ENCODE results near the gene KSR2.
"Not testable (repeated sequence)": the region's sequence is repeated elsewhere in the genome, so short reads cannot be mapped to it uniquely, and the experiment has no call there.

Gene KSR2

DNA sequence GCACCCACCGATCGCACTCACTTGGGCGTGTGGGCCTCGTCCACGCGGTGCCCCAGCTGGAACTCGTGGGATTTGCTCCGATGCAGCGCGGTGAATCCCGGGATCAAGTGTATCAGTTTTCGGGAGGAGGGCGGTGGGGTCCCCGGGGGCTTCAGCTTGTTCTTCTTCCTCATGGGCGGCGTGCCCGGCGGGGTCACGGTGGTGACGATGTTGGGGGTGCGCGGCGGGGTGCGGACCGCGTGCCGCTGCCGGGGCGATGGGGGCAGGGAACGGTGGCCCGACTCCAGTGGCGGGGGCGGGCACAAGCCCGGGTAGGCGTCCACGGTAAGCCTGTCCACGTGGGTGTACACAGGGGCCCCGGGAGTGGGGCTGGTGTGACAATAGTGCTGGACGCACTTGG lies 207.8 kb downstream of the KSR2 start:
- Histone ChIP-seq H3K9ac (ENCODE audit: insufficient read length, low read depth) (no peak overlapping the region), H3K36me3 (ENCODE audit: insufficient read depth, insufficient read length, low read length) (no peaks in the 10 kb centered on the region), H3K4me1 (ENCODE audit: insufficient read depth, insufficient read length) (no peaks in the 10 kb centered on the region), H3K4me3 (ENCODE audit: insufficient read length, low read depth) (no peak overlapping the region), H3K9me3 (ENCODE audit: insufficient read depth, low read length) (peaks cover 3% of the 10 kb centered on the region; the same call in 1 of the 2 replicates), H3K27me3 (ENCODE audit: insufficient read depth, insufficient read length) (no peaks in the 10 kb centered on the region)
- TF ChIP-seq SUZ12 (IDR thresholded peaks at IDR 0.05; ENCODE audit: extremely low read depth, insufficient read depth, insufficient read length) (no peak), YY1 (IDR thresholded peaks at IDR 0.05; ENCODE audit: insufficient read depth, insufficient read length) (no peak), ZNF274 (IDR thresholded peaks at IDR 0.05; ENCODE audit: low read depth, low read length) (no peak)
- DNase-seq (ENCODE audit: low read depth, low spot score), result no peak

DNA sequence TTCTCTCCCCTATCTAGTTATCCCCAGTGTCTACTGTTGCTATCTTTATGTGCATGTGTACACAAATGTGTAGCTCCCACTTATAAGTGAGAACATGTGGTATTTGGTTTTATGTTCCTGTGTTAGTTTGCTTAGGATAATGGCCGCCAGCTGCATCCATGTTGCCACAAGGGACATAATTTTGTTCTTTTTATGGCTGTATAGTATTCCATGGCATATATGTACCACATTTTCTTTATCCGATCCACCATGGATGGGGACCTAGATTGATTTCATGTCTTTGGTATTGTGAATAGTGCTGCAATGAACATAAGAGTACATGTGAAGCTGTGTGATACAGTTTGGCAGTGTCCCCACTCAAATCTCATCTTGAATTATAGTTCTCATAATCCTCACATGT lies 218.1 kb downstream of the KSR2 start:
- DNase-seq (ENCODE audit: low read depth, low spot score), result no peak
- H3K27me3 ChIP-seq (ENCODE audit: insufficient read depth, insufficient read length), result no peaks in the 10 kb centered on the region
- H3K9me3 ChIP-seq (ENCODE audit: insufficient read depth, low read length), result no peaks in the 10 kb centered on the region
- H3K9ac ChIP-seq (ENCODE audit: insufficient read length, low read depth), result no peak overlapping the region
- no peak overlapping the region for H3K4me3 ChIP-seq (ENCODE audit: insufficient read length, low read depth)
- TF ChIP-seq SUZ12 (IDR thresholded peaks at IDR 0.05; ENCODE audit: extremely low read depth, insufficient read depth, insufficient read length) (no peak), YY1 (IDR thresholded peaks at IDR 0.05; ENCODE audit: insufficient read depth, insufficient read length) (no peak), ZNF274 (IDR thresholded peaks at IDR 0.05; ENCODE audit: low read depth, low read length) (no peak)
- no peaks in the 10 kb centered on the region for H3K4me1 ChIP-seq (ENCODE audit: insufficient read depth, insufficient read length)
- no peaks in the 10 kb centered on the region for H3K36me3 ChIP-seq (ENCODE audit: insufficient read depth, insufficient read length, low read length)

DNA sequence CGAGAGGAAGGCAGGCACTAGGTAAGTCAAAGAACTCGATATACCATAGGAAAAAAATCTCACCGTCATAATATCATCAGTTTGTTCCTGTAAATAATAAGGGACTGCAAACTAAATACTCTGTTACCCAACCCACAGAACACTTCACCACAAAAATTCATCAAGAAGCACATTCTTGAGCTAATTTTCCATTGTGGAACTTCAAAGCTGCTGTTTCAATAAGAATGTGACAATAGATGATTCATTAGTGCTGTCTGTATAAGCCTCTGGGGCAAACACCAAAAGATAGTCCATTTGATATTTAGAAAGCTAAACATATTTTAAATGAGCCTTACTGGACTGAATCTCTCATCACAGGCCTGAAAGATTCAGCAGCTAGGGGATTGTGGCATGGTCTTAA lies 219.4 kb downstream of the KSR2 start:
- no peaks in the 10 kb centered on the region for H3K36me3 ChIP-seq (ENCODE audit: insufficient read depth, insufficient read length, low read length)
- no peaks in the 10 kb centered on the region for H3K4me1 ChIP-seq (ENCODE audit: insufficient read depth, insufficient read length)
- TF ChIP-seq SUZ12 (IDR thresholded peaks at IDR 0.05; ENCODE audit: extremely low read depth, insufficient read depth, insufficient read length), result no peak
- no peak for TF ChIP-seq YY1 (IDR thresholded peaks at IDR 0.05; ENCODE audit: insufficient read depth, insufficient read length)
- no peak for TF ChIP-seq ZNF274 (IDR thresholded peaks at IDR 0.05; ENCODE audit: low read depth, low read length)
- H3K4me3 ChIP-seq (ENCODE audit: insufficient read length, low read depth), result no peak overlapping the region
- H3K9me3 ChIP-seq (ENCODE audit: insufficient read depth, low read length), result no peaks in the 10 kb centered on the region
- no peak for DNase-seq (ENCODE audit: low read depth, low spot score)
- H3K27me3 ChIP-seq (ENCODE audit: insufficient read depth, insufficient read length), result no peaks in the 10 kb centered on the region
- H3K9ac ChIP-seq (ENCODE audit: insufficient read length, low read depth), result no peak overlapping the region

DNA sequence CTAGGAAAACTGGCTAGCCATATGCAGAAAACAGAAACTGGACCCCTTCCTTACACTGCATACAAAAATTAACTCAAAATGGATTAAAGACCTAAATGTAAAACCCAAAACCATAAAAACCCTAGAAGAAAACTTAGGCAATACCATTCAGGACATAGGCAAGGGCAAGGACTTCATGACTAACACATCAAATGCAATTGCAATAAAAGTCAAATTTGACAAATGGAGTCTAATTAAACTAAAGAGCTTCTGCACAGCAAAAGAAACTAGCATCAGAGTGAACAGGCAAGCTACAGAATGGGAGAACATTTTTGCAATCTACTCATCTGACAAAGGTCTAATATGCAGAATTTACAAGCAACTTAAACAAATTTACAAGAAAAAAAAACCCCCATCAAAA lies 222.4 kb downstream of the KSR2 start:
- not testable (repeated sequence) for H3K4me3 ChIP-seq (ENCODE audit: insufficient read length, low read depth); H3K9me3 ChIP-seq (ENCODE audit: insufficient read depth, low read length); H3K9ac ChIP-seq (ENCODE audit: insufficient read length, low read depth); H3K36me3 ChIP-seq (ENCODE audit: insufficient read depth, insufficient read length, low read length); H3K4me1 ChIP-seq (ENCODE audit: insufficient read depth, insufficient read length); H3K27me3 ChIP-seq (ENCODE audit: insufficient read depth, insufficient read length); DNase-seq (ENCODE audit: low read depth, low spot score)

DNA sequence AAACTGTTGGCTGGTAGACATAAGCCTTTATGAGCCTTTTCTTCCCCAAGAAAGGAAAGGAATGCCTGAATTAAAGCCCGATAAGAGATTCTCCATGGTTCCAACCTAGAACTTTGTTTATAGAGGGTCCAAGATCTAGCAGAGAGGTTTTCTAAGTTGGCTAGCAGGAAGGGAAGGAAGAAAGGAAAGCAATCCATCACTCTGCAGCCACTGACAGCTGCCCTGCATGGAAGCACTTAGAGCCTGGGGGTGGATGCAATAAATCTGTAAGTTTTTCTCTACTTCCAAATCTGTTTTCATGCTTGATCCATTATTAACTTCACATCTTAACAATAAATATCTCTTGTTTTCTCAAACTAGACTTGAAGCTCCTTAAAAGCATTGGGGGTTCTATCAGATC lies 224.4 kb downstream of the KSR2 start:
- Histone ChIP-seq H3K9ac (ENCODE audit: insufficient read length, low read depth) (no peak overlapping the region), H3K9me3 (ENCODE audit: insufficient read depth, low read length) (no peaks in the 10 kb centered on the region), H3K36me3 (ENCODE audit: insufficient read depth, insufficient read length, low read length) (no peaks in the 10 kb centered on the region), H3K27me3 (ENCODE audit: insufficient read depth, insufficient read length) (no peaks in the 10 kb centered on the region), H3K4me1 (ENCODE audit: insufficient read depth, insufficient read length) (no peaks in the 10 kb centered on the region), H3K4me3 (ENCODE audit: insufficient read length, low read depth) (no peak overlapping the region)
- TF ChIP-seq YY1 (IDR thresholded peaks at IDR 0.05; ENCODE audit: insufficient read depth, insufficient read length) (no peak), SUZ12 (IDR thresholded peaks at IDR 0.05; ENCODE audit: extremely low read depth, insufficient read depth, insufficient read length) (no peak)
- no peak for DNase-seq (ENCODE audit: low read depth, low spot score)

DNA sequence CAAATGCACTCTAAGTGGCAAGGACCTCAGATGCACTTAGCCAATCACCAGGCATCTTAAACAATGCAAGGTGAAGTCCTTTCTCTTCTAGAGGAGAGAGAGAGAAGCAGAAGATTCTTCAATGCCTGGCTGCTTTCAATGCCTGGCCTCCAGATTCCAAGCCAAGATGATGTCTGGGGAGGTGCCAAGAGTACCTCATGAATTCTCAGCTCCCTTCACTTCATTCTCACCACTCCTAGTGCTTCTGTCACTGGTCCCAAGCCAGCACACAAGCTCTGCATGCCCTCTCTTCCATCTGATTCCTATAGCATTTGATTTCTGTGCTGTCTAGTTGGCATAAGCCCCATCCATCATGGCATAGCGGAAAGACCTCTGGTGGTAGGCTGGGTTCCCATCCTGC lies 225.0 kb downstream of the KSR2 start:
- no peaks in the 10 kb centered on the region for H3K4me1 ChIP-seq (ENCODE audit: insufficient read depth, insufficient read length)
- TF ChIP-seq ZNF274 (IDR thresholded peaks at IDR 0.05; ENCODE audit: low read depth, low read length) (no peak), YY1 (IDR thresholded peaks at IDR 0.05; ENCODE audit: insufficient read depth, insufficient read length) (no peak), SUZ12 (IDR thresholded peaks at IDR 0.05; ENCODE audit: extremely low read depth, insufficient read depth, insufficient read length) (no peak)
- DNase-seq (ENCODE audit: low read depth, low spot score), result no peak
- H3K9ac ChIP-seq (ENCODE audit: insufficient read length, low read depth), result no peak overlapping the region
- no peak overlapping the region for H3K4me3 ChIP-seq (ENCODE audit: insufficient read length, low read depth)
- no peaks in the 10 kb centered on the region for H3K9me3 ChIP-seq (ENCODE audit: insufficient read depth, low read length)
- no peaks in the 10 kb centered on the region for H3K36me3 ChIP-seq (ENCODE audit: insufficient read depth, insufficient read length, low read length)
- no peaks in the 10 kb centered on the region for H3K27me3 ChIP-seq (ENCODE audit: insufficient read depth, insufficient read length)

DNA sequence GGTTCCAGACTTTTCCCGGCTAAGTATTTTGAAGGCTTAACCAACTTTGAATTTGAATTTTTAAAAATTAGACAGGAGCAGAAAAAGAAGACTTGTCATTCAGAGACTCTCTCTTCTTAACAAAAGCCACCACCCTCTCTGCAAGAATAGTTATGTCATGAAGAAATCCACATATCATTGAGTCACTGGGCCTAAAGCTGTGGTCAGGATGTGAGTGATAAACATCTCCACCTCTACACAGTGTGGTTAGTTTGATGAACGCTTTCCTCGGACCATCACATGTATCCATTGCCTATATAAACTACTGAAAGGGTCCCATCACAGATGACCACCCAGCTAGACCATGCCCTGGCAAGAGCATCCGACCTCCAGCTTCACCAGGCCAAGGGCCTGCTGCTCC lies 226.1 kb downstream of the KSR2 start:
- H3K27me3 ChIP-seq (ENCODE audit: insufficient read depth, insufficient read length), result no peaks in the 10 kb centered on the region
- TF ChIP-seq ZNF274 (IDR thresholded peaks at IDR 0.05; ENCODE audit: low read depth, low read length), result no peak
- no peak for TF ChIP-seq SUZ12 (IDR thresholded peaks at IDR 0.05; ENCODE audit: extremely low read depth, insufficient read depth, insufficient read length)
- TF ChIP-seq YY1 (IDR thresholded peaks at IDR 0.05; ENCODE audit: insufficient read depth, insufficient read length), result no peak
- H3K9me3 ChIP-seq (ENCODE audit: insufficient read depth, low read length), result no peaks in the 10 kb centered on the region
- no peak overlapping the region for H3K9ac ChIP-seq (ENCODE audit: insufficient read length, low read depth)
- H3K4me1 ChIP-seq (ENCODE audit: insufficient read depth, insufficient read length), result no peaks in the 10 kb centered on the region
- no peak overlapping the region for H3K4me3 ChIP-seq (ENCODE audit: insufficient read length, low read depth)
- H3K36me3 ChIP-seq (ENCODE audit: insufficient read depth, insufficient read length, low read length), result no peaks in the 10 kb centered on the region
- no peak for DNase-seq (ENCODE audit: low read depth, low spot score)

DNA sequence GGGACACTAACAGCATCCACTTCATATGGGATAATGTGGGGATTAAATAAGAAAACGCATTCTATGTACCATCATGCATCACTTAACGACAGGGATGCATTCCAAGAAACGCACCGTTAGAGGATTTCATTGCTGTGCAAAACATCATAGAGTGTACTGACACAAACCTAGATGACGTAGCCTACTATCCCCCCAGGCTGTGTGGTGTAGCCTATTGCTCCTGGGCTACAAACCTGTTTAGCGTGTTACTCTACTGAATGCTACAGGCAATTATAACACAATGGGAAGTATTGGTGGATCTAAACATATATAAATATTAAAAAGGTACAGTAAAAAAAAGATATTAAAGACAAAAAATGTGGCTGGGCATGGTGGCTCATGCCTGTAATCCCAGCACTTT lies 230.6 kb downstream of the KSR2 start:
- Histone ChIP-seq H3K4me3 (ENCODE audit: insufficient read length, low read depth) (no peak overlapping the region), H3K27me3 (ENCODE audit: insufficient read depth, insufficient read length) (no peaks in the 10 kb centered on the region)
- DNase-seq (ENCODE audit: low read depth, low spot score), result no peak

More for the DNA sequence above, 230.6 kb downstream of the KSR2 start:
- no peaks in the 10 kb centered on the region for H3K4me1 ChIP-seq (ENCODE audit: insufficient read depth, insufficient read length)
- H3K9me3 ChIP-seq (ENCODE audit: insufficient read depth, low read length), result no peaks in the 10 kb centered on the region
- no peak overlapping the region for H3K9ac ChIP-seq (ENCODE audit: insufficient read length, low read depth)
- TF ChIP-seq YY1 (IDR thresholded peaks at IDR 0.05; ENCODE audit: insufficient read depth, insufficient read length) (no peak), ZNF274 (IDR thresholded peaks at IDR 0.05; ENCODE audit: low read depth, low read length) (no peak), SUZ12 (IDR thresholded peaks at IDR 0.05; ENCODE audit: extremely low read depth, insufficient read depth, insufficient read length) (no peak)
- H3K36me3 ChIP-seq (ENCODE audit: insufficient read depth, insufficient read length, low read length), result no peaks in the 10 kb centered on the region
